Epithelial cell of esophagus (primary cell): ENCODE results near the gene CCL20.
"Not testable (repeated sequence)": the region's sequence is repeated elsewhere in the genome, so short reads cannot be mapped to it uniquely, and the experiment has no call there.

Experiments
- DNase-seq: peaks from one replicate; pipeline ENCODE4 v3.0.0; 2010; ENCODE audit warnings: low read depth
- H3K4me3 ChIP-seq: 2 replicates; pipeline ENCODE4 v1.5.1; 2011; ENCODE audit warnings: mild to moderate bottlenecking, low read length, control low read depth
- CTCF ChIP-seq: IDR thresholded peaks from 2 replicates; pipeline ENCODE4 v1.5.1; 2011; ENCODE audit warnings: low read depth, mild to moderate bottlenecking, low read length, control low read depth, inconsistent platforms; ENCODE audit not compliant: insufficient read depth; ENCODE audit errors: missing control alignments

The CCL20 gene

GRCh38 chr2:227829337-227829736 lies 15.7 kb downstream of the CCL20 start:
- no peak for TF ChIP-seq CTCF
- H3K4me3 ChIP-seq = no peak overlapping the region
- DNase-seq = no peak

- H3K4me3 ChIP-seq = no peak overlapping the region
- no peak for DNase-seq
- TF ChIP-seq CTCF = no peak
Measured at GRCh38 chr2:227834423-227834822, 20.8 kb downstream of the CCL20 start.

- no peak for DNase-seq
- no peak overlapping the region for H3K4me3 ChIP-seq
- TF ChIP-seq CTCF = no peak
Measured at GRCh38 chr2:227834916-227835650, 21.4 kb downstream of the CCL20 start.

GRCh38 chr2:227839339-227840129 lies 25.9 kb downstream of the CCL20 start:
- not testable (repeated sequence) for H3K4me3 ChIP-seq
- peak; percentile 82 for DNase-seq

- DNase-seq = no peak
- no peak overlapping the region for H3K4me3 ChIP-seq
- TF ChIP-seq CTCF = no peak
Measured at GRCh38 chr2:227846831-227847230, 33.2 kb downstream of the CCL20 start.

- no peak overlapping the region for H3K4me3 ChIP-seq
- TF ChIP-seq CTCF = no peak
- DNase-seq = no peak
Measured at GRCh38 chr2:227848146-227848545, 34.5 kb downstream of the CCL20 start.

- peak; percentile 95 for DNase-seq
- no peak for TF ChIP-seq CTCF
- H3K4me3 ChIP-seq = no peak overlapping the region
Measured at GRCh38 chr2:227848586-227848985, 34.9 kb downstream of the CCL20 start.
